Tongue (tissue), 2 donors: ENCODE data around the gene CD84. TPM values are rescaled to one million over a fixed set of nuclear protein-coding genes. Genes with fewer than 3 reads are reported as not detected.
A peak's percentile ranks its signal among the peaks of the same experiment; 100 is the strongest.
"Not testable (repeated sequence)": the region's sequence is repeated elsewhere in the genome, so short reads cannot be mapped to it uniquely, and the experiment has no call there.

Source experiments
- DNase-seq: peaks from one replicate; pipeline ENCODE4 v3.0.0-alpha.2; 2015
- total RNA-seq: library from RNA; depleted of rRNA; stranded (reverse); fragments of >200 nt; gene quantifications from one replicate; pipeline ENCODE4 v1.2.3, GENCODE V29; 2014

The CD84 gene
- total RNA-seq, 1 donor from 2014 or later: 3.2 TPM

DNA sequence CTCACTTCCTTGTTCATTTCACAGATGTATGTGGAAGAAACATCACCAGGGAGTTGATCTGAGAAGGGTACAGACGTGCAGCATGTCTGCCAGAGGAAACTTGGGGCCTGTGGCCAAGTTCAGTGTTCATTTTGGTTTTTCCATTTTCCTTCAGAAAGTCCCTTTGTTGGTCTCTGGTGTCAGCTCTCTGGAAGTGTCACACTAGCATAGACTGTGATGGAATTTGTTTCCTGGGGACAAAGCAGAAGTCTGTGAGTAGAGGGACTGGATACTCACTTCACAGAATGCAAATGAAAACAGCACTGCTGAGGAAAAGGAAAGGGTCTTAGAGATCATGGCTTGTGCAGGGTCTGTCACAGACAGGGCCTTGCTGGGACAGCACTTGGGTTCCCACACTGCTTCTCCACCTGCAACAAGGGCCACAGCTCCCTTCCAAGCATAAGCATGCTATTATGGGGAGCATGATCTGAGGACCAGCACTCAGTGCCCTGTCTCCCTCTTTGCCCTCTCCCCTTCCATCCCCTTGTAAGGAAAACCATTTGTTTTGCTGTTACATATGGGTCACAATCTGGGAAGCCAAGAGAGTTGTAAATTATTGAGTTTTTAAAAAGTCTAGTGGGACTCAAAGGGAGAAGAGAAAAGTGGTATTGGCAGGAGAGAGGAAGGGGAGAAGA lies 31.4 kb upstream of the CD84 start:
- DNase-seq: no peak

DNA sequence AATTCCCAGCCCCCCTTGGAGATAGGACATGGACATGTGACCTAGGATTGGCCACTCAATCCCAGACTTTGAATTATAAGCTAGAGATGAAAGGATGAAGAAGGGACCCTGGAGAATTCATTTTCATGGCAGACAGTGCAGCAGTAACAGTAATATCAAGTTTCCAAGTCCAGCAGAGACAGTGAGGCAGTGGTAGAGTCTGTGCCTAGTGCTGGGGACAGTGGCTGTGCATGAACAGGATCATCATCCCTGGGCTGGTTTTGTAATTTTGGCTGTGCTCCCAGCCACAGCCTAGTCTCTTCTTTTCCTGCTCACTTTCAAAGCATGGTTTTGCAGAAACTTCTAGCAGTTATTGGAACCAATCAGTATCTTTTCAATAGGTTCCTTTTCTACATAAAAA lies 29.6 kb upstream of the CD84 start:
- no peak for DNase-seq

DNA sequence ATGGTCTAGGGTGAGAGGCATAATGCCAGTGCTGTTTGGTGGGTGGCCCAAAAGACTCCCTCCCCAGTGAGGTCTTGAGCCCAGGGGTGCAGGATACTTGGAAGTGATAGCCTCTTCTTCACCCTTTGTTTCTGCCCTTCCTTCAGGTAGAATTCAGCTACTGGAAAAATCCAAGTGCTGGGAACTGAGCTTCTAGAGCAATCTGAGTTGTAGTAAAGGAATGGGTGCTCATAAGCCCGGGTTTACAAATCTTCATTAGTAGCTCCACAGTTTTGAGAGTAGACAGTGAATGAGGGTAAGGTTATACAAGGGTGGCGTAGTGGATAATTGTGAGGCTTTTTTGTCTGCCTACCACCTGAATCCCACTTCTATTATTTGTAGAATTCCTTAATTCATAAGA lies 29.2 kb upstream of the CD84 start:
- no peak for DNase-seq

DNA sequence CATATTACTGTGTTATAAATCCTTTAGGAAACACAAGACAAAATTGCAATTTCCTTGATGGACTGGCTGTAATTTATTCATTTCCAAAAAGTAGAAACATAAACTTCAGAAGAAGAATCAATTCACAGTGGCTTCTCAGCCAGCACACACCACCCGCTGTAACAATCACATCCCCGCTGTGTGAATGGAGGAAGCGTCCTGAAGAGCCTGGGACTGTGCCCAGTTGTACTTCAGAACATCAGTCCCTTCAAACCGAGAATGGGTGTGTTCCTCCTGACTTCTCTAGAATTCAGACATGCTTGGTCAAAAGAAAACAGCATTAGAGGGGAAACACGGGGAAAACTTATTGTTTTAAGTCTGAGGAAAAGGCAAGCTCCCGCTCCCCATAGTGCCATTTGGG lies 28.8 kb upstream of the CD84 start:
- DNase-seq: no peak

DNA sequence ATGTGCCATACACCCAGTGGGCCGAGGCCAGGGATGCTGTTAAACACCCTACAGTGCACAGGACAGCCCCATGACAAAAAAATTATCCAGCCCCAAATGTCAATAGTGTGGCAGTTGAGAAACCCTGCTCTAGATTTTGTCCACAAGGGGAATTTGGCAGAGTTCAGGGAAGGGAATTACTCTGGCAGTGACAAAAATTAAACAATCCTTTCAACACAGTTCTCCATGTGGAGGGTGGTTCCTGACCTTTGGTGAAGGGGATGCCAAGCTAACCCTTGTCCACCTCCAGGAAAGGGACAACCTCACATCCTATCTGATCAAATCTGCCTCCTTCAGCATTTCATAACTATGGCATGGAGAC lies 28.4 kb upstream of the CD84 start:
- DNase-seq: no peak

DNA sequence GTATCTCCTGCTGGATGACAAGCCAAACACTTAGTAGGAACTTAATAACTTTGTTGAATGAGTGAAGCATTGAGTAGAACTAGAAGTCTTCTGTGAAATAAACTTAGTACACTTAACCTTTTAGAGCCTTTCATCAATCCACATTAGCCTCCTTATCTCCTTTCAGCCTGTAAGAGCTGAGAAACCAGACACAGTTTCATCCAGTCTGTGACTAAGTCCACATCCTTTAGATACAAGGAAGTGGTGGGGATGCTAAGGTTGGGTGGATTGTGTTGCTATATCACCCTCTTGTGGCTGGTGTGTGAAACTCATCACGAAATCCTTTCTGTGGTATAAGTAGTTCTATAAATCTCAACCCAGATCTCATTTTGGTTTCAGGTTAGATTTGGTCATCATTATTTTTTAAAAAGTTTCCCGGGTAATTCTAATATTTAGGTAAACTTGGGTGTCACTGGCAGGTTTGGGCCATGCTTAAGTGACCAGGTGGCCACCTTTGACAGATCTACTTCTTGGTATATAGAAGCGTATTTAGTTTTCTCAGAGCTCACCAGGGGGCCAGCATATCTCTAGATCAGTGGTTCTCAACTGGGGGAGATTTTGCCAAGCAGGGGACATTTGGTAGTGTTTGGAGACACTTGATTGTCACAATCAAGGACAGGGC lies 27.8 kb upstream of the CD84 start:
- DNase-seq: peak; percentile 52

DNA sequence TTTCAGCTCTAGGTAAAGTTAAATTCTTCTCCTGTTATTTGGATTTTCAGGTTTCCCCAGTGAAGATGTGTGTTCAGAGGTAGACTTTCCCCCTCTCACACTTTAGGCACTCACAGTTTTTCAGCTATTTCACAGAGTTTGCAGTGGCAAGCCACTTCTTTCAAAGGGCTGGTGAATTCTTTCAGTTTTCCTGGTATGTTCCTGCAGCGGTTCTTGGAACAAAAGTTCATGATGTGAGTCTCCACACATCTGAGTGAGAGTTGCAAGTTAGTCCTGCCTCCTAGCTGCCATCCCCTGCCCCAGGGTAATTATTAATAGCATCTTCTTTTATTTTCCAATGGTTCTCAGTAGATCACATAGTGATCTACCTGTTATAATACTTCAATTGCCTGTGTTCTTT lies 27.3 kb upstream of the CD84 start:
- DNase-seq: no peak

DNA sequence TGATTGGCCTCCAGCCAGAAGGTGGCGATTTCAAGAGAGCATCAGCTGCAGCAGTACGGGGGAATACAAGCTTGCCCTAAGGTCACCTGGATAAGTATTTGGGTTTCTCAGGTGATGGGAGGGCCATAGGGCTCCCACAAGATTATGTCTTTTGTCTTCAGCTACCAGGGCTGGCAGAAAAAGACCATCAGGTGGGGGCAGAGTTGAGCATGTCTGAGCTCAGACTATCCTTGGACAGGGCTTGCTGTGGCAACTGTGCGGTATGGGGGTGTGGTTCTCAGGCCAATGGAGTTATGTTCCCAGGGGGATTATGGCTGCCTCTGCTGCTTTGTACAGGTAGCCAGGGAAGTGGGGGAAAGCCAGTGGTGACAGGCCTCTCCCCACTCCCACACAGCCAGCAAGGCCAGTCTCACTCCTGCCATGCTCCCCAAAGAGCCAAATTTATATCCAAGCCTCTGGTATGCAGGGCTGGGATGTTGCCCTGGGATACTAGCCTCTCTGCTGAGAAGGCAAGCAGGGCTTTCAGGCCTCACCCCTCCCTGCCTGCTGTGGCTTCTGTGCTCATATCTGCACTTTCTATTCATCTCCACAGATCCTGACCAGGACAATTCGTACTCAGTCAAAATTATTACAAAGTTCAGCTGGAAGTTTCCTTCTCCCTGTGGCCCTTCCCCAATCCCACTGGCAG lies 26.6 kb upstream of the CD84 start:
- DNase-seq: no peak

DNA sequence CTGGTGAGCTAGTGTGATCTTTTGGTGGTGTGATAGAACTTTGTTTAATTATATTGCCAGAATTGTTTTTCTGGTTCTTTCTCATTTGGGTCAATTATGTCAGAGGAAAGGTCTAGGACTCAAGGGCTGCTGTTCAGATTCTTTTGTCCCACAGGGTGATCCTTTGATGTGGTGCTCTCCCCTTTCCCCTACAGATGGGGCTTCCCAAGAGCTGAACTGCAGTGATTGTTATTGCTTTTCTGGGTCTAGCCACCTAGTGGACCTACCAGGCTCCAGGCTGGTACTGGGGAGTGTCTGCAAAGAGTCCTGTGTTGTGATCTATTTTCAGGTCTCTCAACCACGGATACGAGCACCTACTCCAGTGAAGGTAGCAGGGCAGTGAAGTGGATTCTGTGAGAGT lies 25.9 kb upstream of the CD84 start:
- no peak for DNase-seq

DNA sequence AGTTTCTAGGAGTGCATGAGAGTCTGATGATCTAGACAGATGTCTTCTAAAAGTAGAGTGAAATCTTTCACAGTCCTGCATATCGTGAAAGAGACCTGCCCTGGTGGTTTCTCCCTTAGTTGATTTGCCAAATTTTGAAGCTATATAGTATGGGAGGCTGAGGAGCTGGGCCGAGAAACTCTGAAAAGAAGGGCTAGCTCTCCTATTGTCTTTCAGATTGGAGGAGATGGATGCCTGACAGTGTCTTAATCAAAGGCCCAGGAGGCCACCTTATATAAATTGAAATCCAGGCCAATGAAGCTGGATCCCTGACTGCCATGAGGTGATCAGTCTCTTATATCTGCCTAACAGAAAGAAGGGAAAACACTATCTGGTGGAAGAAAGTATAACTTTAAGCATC lies 18.4 kb upstream of the CD84 start:
- no peak for DNase-seq

DNA sequence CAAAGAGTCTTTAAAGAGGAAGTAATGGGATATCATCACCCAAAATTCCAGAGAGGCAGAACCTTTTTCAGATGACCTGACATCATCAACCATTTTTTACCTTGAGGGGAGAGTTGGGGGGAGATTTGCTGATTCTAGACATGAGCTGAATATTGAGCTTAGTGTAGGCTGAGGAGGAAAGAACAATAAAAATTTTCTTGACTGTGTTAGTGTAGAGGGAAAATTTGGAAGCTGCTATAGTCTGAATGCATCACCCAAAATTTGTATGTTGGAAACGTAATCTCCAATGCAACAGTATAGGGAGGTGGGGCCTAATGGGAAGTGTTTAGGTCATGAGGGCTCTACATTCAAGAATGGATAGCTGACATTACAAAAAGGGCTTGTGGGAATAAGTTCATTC lies 17.8 kb upstream of the CD84 start:
- DNase-seq: no peak

DNA sequence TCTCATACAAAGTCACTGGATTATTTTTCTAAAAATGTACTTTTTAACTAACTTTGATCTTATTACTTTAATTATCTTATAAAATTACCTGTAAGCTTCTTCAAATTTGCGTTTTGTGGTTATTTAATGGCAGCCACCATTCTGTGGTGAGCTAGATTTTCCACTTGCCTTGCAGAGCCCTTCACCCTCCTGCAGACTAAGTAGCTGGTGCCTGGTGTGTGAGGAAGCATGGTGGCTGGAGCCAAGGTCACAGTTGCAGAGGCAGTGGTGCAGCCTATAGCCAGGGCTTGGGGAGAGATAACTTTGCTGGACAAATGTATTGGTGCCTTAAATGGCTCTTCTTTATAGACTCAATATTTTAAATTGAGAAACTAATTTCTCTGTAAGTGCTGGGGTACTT lies 11.2 kb upstream of the CD84 start:
- DNase-seq: no peak

DNA sequence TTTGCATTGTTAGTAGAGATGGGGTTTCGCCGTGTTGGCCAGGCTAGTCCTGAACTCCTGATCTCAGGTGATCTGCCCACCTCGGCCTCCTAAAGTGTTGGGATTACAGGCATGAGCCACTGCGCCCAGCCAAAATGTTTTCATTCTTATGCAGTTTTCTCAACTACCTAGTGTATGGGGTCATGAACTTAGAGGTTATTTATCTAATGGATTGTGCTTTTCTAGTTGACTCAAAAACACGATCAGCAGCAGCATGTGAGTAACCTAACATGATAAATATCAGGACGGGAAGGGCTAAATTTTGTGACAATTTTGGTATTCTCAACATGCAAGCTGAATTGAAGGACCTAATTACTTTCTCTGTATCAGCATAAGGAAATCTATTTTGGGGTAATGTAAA lies 9.2 kb upstream of the CD84 start:
- no peak for DNase-seq

DNA sequence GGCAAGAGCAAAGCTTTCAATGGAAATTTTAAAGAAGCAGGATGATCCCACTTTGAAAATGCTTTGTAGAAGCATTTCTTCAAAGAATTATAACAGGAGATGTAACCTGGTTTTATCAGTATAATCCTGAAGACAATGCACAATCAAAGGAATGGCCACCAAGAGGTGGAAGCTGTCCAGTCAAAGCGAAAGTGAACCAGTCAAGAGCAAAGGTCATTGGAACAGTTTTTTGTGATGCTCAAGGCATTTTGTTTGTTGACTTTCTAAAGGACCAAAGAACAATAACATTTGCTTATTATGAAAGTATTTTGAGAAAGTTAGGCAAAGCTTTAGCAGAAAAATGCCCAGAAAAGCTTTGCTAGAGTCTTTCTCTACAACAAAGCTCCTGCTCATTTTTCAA lies 5.5 kb upstream of the CD84 start:
- no peak for DNase-seq

DNA sequence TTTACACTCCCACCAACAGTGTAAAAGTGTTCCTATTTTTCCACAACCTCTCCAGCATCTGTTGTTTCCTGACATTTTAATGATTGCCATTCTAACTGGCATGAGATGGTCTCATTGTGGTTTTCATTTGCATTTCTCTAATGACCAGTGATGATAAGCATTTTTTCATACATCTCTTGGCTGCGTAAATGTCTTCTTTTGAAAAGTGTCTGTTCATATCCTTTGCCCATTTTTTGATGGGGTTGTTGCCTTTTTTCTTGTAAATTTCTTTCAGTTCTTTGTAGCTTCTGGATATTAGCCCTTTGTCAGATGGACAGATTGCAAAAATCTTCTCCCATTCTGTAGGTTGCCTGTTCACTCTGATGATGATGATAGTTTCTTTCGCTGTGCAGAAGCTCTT lies 3.7 kb upstream of the CD84 start:
- not testable (repeated sequence) for DNase-seq

DNA sequence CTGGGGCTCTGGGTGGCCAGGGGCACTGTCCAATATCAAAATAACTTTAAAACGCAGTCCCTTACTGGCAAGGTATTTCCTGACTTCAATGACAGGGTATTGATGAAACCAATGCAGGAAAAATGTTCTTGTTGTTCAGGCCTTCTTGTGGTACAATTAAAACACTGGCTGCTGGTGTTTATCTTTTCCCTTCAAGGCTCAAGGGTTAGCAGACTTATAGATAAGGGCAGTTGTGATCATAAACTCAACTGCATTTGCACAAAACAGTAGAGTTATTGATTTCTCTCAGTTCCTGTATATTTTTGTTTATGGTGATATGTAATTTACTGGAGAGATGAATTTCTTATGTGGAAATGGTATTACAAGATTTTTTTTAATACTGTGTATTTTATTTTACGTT lies 2.7 kb upstream of the CD84 start:
- no peak for DNase-seq

DNA sequence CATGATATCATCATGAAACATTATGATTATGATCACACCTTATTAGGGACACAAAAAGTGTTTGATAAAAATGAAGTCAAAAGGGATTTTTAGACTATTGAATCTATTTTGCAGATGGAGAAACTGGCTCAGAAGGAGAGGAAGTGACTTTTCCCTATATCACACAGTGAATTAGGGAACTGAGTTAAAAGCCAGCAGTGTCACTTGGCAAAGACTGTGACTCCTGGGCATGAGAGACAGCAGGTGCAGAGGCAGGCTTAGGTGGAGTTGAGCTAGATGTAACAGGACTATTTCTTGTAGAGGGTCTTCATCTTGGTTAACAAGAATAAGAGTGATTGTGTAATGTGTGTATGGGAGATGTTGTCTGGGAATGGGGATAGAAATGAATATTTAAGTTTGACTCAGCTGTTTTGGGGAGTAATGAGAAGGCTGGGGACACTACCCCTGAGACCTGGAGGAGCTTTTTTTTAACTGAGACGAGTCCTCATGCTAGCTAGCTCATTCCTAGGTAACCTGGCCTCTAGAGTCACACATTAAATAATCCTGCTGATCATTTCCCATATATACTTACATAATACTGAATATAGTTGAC lies 1.0 kb upstream of the CD84 start:
- DNase-seq: no peak

DNA sequence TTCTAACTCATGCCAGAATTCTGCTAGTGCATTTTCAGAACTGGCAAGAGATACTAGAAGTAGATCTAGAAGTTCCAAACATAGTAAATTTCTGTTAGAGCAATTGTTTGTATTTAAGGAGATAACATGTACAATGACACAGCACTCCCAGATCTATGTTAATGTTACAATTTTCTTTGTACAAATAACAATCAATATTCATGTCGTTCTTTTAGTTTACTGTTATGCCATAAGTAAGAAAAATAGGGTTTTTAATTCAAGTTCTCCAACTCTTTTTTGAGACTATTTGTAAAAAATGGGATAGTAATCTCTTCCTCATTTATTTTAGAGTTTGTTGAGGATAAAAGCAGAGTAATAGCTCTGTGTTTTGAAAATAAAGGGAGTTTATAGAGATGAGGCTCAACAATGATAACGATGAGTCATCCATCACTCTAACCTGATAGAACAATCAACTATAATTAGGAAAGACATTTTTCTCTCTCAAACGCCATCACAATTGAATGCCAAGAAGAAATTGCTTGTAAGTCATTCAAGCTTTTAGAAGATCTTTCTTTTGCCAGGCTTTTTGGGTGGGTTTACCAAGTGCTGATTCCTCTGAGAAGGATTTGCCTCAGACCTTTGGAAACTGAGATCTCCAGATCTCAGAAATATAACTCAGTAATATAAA lies 638 bp downstream of the CD84 start:
- DNase-seq: no peak

DNA sequence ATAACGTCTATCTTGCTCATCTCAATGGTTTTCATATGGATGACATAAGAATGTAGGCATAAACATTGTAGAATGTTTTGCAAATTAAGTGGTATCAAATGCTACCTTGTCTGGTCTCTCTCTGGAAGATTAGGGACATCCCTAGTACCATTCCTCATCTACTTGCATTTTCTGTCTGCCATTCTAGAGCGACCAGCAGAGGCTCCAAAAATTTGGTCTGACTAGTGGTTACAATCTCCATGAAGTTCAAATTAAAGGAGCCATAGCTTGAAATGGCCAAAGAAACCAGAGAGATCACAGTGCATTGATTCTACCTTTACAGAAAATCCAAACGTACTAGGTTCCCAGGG lies 1.1 kb downstream of the CD84 start:
- no peak for DNase-seq

DNA sequence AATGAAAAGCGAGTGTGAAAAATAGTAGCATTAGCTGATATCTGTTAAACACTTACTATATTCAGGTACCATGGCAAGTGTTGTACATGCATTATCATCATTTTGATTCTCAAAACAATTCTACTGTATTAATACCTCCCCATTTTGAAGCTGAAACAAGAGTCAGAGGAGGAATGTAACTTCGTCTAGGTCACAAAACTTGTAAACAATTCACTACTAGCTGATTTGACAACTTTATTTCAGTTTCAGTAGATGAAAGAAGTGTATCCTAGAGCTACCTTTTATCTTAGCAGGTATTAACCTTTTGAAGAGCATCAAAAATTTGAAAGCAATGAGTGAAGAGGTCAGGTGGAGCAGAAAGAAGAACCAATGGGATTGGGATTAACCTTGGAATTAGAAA lies 1.6 kb downstream of the CD84 start:
- DNase-seq: no peak

DNA sequence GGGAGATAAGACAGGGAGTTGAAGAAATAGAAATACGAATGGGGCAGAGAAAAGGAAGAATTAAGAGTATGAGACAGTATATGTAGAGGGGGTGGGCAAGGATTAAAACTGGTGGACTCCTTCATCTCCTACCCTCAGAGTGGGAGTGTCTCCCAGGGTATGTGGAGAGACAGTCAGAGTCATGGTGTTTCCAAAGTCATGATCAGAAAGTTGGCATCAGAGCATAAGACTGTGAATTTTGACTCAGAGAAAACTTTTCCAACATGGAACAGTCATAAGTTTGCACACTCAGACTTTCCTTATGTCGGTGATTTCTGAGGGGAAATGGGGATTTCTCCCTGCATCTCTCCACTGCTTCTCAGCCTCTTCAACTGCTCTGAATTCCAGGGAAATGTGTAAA lies 2.4 kb downstream of the CD84 start:
- DNase-seq: no peak

DNA sequence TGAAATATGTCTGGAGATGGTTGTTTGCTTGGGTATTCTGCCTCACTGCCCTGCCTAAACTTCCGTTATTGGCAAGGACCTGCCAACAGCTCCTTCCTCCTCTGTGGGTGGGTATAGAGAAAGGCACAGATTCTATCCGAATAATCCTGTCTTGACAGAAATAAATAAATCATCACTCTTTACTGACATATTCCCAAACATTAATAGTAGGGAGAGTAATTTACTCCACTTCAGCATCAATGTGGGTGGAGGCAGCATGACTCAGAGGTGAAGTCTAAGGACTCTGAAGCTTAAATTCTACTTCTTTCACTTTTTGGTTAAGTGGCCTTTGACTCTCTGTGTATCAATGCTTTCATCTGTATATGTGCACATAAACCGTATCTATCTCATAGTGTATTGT lies 2.9 kb downstream of the CD84 start:
- DNase-seq: no peak

DNA sequence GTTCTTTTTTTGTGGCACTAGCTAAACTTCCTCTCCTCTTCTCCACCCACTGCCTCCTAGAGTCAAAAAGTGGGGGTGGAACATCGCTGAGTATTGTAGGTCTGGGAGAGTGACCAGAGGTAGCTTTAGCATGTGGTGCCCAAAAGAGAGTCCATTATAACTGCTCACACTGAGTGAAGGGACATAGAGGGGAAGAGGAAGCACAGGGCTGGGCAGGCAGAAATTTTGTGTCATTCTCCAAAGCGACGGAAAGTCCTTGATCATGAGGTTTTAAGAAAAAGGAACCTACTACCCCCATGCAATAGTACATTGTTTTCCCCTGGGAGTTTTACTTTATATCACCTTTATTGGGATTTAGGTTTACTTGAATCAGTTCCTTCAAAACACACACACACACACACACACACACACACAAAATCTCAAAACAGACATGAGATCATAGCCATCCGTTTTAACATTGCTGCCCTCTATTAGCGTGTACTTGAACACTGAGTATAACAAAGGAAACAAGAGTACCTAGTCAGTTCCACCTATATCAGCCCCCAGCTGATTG lies 4.1 kb downstream of the CD84 start:
- DNase-seq: peak; percentile 10
